Ramos (cell line): ENCODE measurements around the gene LAMA4.

Experiments
- in situ Hi-C: fragments of 300-500 bp; cut with MboI; formaldehyde crosslinking; loops from one replicate; pipeline ENCODE4 v1.14.3; 2022; ENCODE audit warnings: low sequenced_read_pairs; ENCODE audit not compliant: unreplicated experiment

The LAMA4 gene, protein sequence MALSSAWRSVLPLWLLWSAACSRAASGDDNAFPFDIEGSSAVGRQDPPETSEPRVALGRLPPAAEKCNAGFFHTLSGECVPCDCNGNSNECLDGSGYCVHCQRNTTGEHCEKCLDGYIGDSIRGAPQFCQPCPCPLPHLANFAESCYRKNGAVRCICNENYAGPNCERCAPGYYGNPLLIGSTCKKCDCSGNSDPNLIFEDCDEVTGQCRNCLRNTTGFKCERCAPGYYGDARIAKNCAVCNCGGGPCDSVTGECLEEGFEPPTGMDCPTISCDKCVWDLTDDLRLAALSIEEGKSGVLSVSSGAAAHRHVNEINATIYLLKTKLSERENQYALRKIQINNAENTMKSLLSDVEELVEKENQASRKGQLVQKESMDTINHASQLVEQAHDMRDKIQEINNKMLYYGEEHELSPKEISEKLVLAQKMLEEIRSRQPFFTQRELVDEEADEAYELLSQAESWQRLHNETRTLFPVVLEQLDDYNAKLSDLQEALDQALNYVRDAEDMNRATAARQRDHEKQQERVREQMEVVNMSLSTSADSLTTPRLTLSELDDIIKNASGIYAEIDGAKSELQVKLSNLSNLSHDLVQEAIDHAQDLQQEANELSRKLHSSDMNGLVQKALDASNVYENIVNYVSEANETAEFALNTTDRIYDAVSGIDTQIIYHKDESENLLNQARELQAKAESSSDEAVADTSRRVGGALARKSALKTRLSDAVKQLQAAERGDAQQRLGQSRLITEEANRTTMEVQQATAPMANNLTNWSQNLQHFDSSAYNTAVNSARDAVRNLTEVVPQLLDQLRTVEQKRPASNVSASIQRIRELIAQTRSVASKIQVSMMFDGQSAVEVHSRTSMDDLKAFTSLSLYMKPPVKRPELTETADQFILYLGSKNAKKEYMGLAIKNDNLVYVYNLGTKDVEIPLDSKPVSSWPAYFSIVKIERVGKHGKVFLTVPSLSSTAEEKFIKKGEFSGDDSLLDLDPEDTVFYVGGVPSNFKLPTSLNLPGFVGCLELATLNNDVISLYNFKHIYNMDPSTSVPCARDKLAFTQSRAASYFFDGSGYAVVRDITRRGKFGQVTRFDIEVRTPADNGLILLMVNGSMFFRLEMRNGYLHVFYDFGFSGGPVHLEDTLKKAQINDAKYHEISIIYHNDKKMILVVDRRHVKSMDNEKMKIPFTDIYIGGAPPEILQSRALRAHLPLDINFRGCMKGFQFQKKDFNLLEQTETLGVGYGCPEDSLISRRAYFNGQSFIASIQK (N-terminal part only)

DNA sequence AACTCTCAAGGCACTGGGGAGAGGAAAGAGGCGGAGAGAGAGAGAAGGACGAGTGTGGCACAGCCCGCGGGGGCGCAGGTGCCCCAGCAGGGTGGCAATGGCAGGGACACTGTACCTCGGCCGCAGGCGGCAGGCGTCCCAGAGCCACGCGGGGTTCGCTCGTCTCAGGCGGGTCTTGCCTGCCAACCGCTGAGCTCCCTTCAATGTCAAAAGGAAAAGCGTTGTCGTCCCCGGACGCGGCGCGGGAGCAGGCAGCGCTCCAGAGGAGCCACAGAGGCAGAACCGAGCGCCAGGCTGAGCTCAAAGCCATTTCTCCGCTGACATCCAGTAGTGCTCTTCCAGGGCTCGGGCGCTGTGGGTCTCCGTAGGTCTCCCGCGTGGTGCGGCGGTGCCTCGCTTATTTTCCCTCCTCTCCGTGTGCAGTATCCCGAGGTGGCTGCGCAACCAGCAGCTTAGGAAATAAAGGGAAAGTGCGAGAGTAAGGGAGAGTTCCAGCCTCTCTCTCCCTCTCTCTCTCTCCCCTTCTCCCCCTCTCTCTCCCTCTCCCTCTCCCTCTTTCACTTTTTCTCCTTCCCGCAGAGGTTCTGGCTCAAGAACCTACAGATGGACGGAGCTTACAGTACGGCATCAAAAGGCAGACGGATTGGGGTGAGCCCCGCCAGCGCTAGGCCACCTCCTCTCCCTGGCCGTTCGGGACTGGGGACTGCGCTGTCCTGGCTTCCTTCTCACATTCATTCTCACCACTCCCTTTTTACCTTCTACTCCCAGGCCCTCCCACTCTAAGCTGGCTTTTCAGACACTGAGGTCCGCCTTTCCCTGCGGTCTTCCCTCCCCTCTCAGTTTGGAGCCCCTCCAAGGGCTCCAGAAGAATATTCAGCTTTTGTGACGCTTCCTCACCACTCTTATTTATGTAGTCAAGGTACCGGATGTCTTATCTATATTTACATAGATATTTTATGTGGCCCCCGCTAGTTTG, at the start of gene LAMA4:
TSS of gene LAMA4 (minus strand) at position 727 of the 976 bp plus-strand sequence. CDS start at position 310, 417 bp downstream.
- in situ Hi-C loops, result no loop called here

DNA sequence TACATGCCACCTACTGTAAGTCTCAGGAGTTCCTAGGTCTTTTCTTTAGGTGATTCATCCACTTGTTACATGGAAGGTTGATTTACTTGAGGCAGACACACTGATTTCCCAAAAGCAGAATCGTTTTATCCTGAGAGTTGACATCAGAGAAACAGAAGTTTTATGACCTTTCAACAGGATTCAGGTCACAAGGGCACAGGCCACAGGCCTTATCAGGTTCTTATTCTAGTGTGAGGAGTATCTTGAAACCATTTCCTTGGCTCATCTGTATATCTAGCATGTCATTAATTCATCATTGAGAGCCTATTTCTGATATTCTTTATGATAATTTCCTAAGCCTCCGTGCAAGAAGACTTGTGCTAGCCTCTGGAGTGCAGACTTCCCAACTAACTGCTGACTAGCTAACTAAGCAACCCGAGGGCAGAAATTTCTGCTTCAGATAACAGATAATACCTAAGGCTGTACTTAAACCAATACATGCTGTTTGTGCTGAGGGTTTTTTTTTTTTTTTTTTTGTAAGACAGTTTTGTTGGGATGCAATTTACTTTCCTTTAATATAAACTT, 47.9 kb upstream of the LAMA4 start:
- in situ Hi-C loops, result no loop called here

DNA sequence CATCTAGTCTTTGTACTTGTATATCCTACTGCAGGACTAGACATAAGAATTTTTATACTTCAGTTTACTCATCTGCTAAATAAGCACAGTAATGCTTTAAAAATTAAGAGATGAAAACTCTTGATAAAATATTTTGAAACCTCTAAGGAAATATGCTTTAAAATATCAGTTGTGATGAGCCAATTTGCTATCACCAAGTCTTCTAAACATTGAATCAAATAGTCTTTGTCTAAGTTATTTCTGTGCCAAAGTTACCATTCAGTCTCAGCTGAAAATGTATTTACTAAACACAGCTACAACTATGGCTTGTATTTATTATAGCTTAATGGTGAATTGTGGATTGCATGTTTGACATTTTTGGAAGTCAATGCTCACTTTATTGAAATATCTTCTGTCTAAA, 46.5 kb upstream of the LAMA4 start:
- in situ Hi-C loops, result no loop called here

DNA sequence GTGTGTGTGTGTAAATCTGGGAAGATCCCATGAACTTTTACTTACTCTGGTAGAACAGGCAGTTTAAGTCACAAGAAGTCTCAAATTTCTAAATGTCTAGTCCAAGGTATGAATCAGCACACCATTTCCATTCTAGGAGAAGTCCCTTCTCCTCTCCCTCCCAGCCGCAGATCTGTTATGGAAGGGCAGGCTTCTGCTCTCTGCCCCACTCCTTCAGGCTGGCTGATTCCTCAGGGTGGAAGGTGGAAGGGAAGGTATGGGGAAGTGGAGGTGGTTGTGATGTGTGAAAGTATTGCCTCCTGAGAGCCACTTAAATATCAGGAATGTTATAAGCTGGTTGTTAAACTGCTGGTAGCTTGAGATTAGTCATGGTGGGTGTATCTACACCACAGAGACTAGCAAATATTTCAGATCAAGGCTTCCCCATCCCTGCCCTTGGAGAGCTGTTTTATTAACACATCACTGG, 44.5 kb upstream of the LAMA4 start:
- in situ Hi-C loops, result no loop called here

DNA sequence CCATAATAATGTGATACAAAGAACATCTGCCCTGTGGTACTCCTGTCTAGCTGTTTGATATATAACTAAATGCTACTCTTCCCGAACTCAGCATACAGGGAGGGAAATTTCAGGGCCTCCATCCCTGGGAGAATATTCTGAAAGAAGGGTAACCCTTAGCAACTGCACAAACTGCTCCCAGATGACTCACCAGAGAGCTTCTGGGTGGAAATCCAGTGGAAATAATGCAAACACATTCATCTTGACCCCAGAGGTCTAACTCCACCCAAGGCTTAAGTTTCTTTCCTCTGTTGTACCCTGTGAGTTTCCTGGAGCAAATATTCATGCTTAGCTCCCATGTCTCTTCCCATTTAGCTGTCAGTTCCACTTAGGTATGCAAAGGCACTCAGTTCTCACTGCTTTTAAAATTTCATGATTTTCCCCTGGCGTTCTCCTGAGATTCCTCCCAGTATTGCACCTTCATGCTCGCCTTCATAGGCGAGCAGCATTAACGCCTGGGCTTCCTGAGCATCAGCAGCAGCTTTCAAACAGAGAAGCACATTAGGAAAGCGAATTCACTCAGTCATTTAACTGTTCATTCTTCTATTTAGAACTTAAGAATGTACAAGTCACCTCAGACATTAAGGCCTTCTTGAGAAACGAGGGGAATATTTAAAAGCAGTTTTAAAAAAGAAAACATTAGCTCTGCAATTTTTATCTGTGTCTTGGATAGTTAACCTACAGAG, 43.8 kb upstream of the LAMA4 start:
- in situ Hi-C loops, result no loop called here

DNA sequence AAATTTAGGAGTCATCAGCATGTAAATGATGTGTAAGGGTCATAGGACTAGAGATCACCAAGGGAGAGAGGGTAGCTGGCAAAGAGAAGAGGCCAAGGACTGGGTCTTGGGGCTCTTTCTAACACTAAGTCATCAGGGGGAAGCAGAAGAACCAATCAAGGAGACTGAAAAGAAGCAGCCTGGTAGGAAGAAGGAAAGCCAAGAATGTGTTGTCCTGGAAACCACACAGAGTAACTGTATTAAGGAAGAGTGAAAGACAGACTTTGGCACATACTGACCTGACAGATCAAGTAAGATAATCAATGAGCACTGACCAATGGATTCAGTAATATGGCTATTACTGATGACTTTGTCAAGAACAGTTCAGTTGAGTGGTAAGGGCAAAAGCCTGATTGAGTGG, 42.3 kb upstream of the LAMA4 start:
- in situ Hi-C loops, result no loop called here

DNA sequence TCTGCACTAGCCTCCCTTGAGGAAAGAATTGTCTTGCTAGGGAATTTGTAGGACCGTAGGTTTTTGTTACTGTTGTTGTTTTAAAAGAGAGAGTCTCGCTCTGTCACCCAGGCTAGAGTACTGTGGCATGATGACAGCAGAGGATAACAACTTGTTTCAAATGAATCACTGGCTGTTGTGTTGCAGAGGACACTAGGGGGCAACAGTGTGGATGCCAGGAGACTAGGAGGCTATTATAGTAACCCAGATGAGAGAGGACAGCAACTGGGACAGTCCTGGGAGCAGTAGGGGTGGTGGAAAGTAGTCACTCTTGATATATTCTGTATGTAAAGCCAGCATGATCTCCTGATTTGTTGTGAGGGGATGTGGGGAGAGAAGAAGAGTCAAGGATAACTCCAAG, 41.8 kb upstream of the LAMA4 start:
- in situ Hi-C loops, result no loop called here

DNA sequence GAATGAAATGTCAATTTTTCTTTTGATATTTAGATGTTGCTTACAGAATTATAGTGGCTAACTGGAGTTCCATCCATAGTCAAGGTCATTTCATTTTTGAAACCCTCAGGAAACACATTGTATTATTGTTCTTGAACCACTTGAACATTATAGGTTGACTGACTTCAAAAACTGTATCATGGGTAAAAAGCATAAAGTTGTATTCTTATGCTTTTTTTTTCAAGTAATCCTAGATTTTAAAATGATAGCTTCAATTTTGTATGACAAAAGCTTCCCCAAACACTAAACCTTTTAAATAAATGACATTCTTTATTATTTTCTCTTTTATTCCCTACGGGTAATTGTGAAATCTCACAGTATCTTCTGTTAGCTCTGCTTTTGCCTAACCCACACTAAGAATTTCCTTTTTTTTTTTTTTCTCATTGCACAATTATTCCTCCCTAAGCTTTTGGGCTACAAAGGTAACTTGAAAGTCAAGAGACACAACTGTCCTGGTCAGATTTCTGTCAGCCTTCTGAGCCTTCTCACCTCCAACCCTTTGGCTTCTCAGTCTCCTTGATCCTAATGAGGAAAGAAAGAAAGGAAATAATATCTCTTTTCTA, 36.9 kb upstream of the LAMA4 start:
- in situ Hi-C loops, result no loop called here

DNA sequence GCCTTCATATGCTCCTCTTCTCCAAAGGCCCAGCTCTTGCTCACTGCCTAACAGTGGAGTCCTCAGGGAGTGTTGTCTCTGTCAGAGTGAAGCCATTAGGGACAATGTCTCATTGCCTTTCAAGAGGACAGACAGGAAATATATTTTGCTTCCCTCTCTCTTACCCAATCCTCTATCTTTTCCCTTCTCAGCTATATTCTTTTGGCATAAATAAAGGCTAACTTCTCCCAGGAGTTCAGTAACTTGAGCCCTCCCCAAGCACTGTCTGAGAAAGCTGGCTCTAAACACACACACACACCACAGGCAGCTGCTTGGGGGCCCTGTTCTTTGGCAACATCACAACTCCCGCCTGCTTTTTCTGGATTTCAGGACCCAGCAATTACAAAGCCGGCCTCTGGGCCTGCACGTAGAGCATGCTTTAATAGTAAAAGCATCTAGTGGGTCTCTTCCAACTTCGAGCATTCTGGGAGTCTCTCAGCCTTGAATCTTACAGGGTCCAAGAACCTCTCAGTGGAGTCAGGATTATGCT, 34.7 kb upstream of the LAMA4 start:
- in situ Hi-C loops, result no loop called here

DNA sequence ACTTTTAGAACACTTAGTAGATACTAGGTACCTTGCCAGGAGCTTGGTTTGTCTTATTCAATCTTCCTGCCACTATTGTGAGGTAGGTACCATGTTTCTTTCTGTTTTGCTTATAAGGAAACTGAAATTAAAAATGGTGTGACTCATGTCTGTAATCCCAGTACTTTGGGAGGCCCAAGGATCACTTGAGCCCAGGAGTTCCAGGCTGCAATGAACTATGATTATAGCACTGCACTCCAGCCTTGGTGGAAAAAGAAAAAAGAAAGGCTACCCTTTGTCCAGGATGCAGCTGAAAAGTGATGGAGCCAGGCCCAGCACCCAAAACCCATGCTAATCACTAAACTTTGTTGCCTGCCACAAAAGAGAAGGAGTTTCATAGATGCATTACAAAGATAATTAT, 34.1 kb upstream of the LAMA4 start:
- in situ Hi-C loops, result no loop called here

DNA sequence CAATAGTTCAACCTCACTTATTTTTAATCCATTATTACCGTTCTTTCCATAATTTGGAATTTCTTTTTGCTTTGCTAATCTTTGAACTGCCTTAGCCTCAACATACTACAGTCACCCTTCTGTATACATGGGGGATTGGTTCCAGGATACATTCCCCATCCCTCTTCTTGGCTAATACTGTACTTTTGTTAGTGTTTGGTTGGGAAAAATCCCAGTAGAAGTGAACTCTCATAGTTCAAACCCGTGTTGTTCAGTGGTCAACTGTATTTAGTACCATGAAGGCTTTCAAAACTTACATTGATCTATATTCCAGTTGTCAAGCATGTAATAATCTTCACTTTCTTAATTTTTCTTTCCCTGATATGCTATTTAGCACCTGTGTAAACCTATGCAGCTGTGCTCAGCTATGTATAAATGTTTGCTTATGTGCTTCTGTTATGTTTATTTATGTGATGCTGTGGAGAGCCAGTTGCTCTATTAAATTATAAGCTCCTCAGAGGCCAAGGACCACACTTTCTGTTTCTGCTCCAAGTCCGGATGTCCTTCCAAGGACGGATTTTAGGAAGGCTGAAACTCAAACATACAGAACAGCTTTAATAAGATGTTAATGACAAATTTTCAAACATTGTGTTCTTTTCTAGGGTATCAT, 33.3 kb upstream of the LAMA4 start:
- in situ Hi-C loops, result no loop called here

DNA sequence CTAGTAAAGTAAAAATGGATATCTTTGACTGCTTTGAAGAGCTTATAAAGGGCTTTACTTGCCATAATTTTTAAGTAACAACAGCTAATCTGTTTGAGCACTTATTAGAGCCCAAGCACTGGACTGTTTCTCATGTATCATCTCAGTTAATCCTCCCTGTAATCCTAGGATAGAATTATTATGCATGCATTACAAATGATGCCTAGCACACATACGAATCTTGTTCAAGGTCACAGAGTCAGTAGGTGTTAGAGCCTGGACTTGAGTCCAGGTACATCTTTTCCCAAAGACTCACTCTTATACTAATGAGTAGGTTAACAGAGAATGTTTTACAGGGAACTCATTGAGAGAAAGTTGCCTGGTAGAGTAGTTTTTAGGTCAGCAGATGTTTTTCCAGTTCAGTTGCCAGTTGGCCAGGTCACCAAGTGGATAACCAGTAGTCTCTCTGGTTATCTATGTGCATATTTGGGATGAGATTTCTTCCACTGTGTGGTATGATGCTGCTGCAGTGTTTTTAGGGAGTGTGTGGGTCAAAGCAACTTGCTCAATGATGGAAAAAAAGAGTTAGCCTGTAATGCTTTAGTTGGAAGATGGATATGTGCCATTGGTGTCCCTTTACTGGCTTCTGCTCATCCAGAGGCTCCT, 32.3 kb upstream of the LAMA4 start:
- in situ Hi-C loops, result no loop called here

DNA sequence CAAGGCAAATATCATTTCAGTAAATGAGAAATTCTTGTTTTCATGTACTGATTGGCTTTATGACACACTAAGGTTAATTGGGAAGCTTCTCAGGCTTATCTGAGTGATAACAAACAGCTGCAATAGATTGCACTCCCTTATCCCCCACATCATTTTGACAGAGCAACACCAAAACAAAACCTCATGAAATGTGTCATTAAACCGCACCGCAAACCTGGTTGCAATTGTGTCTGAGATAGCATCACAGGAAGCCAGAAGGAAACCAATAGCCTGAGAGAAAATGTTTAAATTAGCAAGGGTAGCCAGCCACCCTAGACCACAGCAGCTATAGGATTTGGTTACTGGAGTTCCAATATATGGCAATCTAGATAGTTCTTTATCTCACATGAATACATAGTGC, 31.6 kb upstream of the LAMA4 start:
- in situ Hi-C loops, result no loop called here

DNA sequence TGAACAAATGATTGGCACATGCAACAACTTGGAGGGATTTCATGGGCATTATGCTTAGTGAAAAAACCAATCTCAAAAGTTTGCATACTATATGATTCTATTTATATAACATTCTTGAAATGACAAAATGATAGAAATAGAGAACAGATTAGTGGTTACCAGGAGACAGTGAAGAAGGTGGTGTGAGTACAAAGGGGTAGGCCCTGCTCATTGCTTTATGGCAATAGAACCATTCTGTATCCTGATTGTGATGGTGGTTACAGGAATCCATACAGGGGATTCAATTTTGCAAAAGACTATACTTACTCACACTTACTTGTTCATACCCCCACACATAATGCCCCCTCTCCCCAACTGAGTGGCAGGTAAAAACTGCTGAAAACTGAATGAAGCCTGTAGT, 30.2 kb upstream of the LAMA4 start:
- in situ Hi-C loops, result no loop called here

DNA sequence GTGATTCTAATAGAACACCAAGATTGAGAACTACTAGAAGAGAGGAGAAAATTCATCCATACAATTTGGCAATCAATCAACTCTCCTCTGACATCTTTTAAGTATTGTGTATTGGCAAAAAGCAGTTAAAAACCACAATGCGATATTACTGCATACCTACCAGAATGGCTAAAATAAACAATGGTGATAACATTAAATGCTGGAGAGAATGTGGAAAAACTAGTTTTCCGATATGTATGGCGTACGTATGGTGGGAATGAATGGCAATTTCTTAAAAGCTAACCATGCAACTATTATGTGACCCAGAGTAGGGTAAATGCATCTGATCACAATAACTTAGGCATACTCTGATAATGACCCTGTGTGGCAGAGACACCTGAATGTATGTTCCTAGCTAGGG, 29.3 kb upstream of the LAMA4 start:
- in situ Hi-C loops, result no loop called here

DNA sequence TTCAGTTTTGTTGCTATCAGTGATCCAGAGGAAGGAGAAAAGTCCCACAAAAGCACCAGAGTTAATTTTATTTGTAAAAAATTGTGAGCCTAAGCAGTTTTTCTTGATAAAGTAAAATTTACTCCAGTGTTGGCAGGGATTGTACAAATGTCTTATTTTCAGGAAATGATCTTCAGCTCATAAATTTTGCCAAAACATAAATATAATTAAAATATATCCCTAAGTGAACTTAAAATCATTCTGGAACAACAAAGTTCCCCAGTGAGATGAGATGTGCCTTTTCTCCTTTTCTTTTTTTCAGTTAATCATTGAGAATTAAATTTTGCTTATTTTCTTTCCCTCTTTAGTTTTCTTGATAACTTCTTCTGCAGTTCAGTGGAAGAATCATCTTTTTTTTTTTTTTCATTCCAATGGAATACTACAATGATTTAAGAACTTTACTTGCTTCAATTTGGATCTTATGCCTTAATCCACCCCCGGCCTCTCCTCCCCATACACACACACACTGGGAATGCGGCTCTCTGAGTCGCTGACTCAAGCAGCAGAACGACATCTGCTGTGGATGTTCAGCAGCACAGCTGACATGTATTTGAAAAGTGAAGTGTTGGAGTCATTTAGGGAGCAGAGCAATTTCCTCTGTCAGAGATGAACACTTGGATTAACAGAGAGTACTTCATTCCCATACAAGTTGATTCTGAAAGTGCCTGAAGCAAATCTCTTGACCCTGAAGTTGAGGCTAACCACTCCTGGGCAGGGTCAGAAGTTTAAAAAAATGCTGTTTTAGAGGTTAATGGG, 27.7 kb upstream of the LAMA4 start:
- in situ Hi-C loops, result no loop called here
